GM10248 (cell line): Measurements from ENCODE around the gene ARID4A.
"Not testable (repeated sequence)": the region's sequence is repeated elsewhere in the genome, so short reads cannot be mapped to it uniquely, and the experiment has no call there.

Experiments used
- CTCF ChIA-PET: fragments of 300-600 bp; sonication (Branson Sonifier 250); formaldehyde crosslinking; extraction: SDS; loops from one replicate; lab custom pipeline; 2021; ENCODE audit warnings: antibody characterized with exemption; lab: Yijun Ruan, JAX
- POLR2A ChIA-PET: fragments of 350-650 bp; sonication (Branson Sonifier 250); formaldehyde crosslinking; extraction: SDS; loops from one replicate; lab custom pipeline; 2020; ENCODE audit warnings: antibody characterized with exemption; lab: Yijun Ruan, JAX
- DNase-seq: peaks from one replicate; pipeline ENCODE4 v3.0.0; 2012; ENCODE audit errors: extremely low spot score
- TF ChIP-seq, protein P1 (sequence below): IDR thresholded peaks from 2 replicates; pipeline ENCODE4 v1.5.1; 2012; ENCODE audit warnings: mild to moderate bottlenecking, low read depth; ENCODE audit errors: extremely low read depth, missing control alignments, control extremely low read depth

Gene ARID4A

GRCh38 chr14:58309086-58309485 lies 10.7 kb downstream of the ARID4A start:
- TF ChIP-seq, protein P1, sequence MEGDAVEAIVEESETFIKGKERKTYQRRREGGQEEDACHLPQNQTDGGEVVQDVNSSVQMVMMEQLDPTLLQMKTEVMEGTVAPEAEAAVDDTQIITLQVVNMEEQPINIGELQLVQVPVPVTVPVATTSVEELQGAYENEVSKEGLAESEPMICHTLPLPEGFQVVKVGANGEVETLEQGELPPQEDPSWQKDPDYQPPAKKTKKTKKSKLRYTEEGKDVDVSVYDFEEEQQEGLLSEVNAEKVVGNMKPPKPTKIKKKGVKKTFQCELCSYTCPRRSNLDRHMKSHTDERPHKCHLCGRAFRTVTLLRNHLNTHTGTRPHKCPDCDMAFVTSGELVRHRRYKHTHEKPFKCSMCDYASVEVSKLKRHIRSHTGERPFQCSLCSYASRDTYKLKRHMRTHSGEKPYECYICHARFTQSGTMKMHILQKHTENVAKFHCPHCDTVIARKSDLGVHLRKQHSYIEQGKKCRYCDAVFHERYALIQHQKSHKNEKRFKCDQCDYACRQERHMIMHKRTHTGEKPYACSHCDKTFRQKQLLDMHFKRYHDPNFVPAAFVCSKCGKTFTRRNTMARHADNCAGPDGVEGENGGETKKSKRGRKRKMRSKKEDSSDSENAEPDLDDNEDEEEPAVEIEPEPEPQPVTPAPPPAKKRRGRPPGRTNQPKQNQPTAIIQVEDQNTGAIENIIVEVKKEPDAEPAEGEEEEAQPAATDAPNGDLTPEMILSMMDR: no peak
- CTCF ChIA-PET: interaction anchor here (1.6 kb wide), 1 partner anchor 11 kb away, joined by 4 read pairs; the partner anchor contains the start of gene ARID4A

DNA sequence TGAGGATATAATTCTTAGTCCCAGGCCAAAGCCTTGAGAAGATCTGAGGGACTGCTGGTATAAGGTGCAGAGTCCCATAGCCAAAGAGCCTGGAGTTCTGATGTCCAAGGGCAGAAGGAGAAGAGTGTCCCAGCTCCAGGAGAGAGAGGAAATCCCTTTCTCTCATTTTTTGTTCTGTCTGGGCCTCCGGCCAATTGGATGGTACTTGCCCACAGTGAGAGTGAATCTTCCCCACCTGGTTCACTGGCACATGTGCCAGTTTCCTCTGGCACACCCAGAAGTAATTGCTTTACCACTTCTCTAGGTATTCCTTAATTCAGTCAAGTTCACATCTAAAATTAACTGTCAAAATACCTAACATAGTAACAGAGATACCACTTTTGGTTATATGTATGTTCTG lies 15.3 kb downstream of the ARID4A start:
- ChIA-PET CTCF (interaction anchor here (1.2 to 2.0 kb wide), 4 partner anchors 9 to 24 kb away, joined by 4 to 8 read pairs (median 6); no protein-coding TSS in a partner anchor), POLR2A (interaction anchor here (0.6 to 1.4 kb wide), 2 partner anchors 9 to 16 kb away, joined by 7 to 8 read pairs; partner anchors contain the start of gene ARID4A)
- no peak for DNase-seq
- TF ChIP-seq, protein P1: no peak

More at GRCh38 chr14:58309086-58309485, 10.7 kb downstream of the ARID4A start:
- no peak for DNase-seq
- POLR2A ChIA-PET: no interaction called here

GRCh38 chr14:58315606-58316005 lies 17.3 kb downstream of the ARID4A start:
- TF ChIP-seq, protein P1: no peak
- CTCF ChIA-PET: interaction anchor here (1.5 kb wide), 1 partner anchor 12 kb away, joined by 3 read pairs; no protein-coding TSS in a partner anchor
- POLR2A ChIA-PET: interaction anchor here (0.5 to 1.6 kb wide), 2 partner anchors 17 to 86 kb away, joined by 3 to 6 read pairs; partner anchors contain the start of gene ARID4A
- DNase-seq: no peak

DNA sequence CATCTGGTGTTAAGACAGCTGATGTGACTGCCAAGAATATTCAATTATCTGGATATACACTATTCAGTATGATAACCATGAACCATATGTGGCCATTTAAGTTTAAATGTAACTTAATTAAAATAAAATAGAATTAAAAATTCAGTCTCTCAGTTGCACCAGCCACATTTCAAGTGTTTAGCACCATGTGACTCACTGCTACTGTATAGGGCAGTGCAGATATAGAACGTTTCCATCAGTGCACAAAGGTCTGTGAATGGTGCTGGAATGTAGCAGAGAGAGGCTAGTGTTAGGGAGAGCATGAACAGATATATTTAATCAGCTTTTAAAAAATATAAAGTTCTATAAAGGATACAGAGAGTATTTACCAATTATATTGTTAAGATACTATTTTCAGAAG lies 28.7 kb downstream of the ARID4A start:
- DNase-seq: no peak
- CTCF ChIA-PET: interaction anchor here (1.1 to 2.6 kb wide), 9 partner anchors 9 to 69 kb away, joined by 3 to 9 read pairs (median 4); no protein-coding TSS in a partner anchor
- TF ChIP-seq, protein P1: no peak
- POLR2A ChIA-PET: no interaction called here

- ChIA-PET POLR2A (no interaction called here), CTCF (no interaction called here)
- peak; percentile 65 for DNase-seq
- TF ChIP-seq, protein P1: no peak
Observed at GRCh38 chr14:58331111-58331510, 32.8 kb downstream of the ARID4A start.

GRCh38 chr14:58332561-58332960 lies 34.2 kb downstream of the ARID4A start:
- ChIA-PET CTCF (no interaction called here), POLR2A (no interaction called here)
- no peak for DNase-seq
- TF ChIP-seq, protein P1: no peak

GRCh38 chr14:58339666-58340065 lies 41.3 kb downstream of the ARID4A start:
- POLR2A ChIA-PET, DNase-seq: not testable (repeated sequence)
- CTCF ChIA-PET: interaction anchor here (0.8 to 1.0 kb wide), 2 partner anchors 12 to 28 kb away, joined by 3 read pairs; no protein-coding TSS in a partner anchor
